ENCODE measurements around the gene KCNJ16.

DNA sequence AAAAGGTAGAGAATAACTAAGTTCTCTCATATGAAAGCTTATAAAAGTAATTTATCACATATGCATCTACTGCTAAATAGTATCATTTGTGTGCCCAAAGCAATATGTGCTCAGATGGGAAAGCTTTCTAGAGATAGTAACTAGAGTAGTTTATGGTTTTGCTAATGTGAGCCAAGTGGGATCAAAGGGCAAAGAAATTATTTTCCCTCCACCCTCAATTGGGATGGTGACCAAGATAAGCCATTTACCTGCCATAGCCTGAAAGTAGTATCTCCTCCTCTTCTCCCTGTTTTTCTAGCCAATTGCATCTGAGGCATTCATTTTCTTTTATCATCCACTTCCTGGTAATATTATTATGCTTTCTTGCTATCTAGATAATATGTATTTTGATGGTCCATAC is 41.9 kb upstream of the KCNJ16 start:
- TF ChIP-seq TAF1 (IDR thresholded peaks at IDR 0.05; ENCODE audit: low read depth, low read length) (no peak), POLR2A (IDR thresholded peaks at IDR 0.05; ENCODE audit: low read depth, low read length) (no peak), POLR2AphosphoS5 (IDR thresholded peaks at IDR 0.05; ENCODE audit: low read depth, low read length) (no peak), POU2F2 (IDR thresholded peaks at IDR 0.05; ENCODE audit: low read depth, low read length) (no peak), SPI1 (IDR thresholded peaks at IDR 0.05; ENCODE audit: low read depth, low read length) (no peak)

Data from GM12891 (cell line).